ENCODE measurements around the gene RNASE3.
"Not testable (repeated sequence)": the region's sequence is repeated elsewhere in the genome, so short reads cannot be mapped to it uniquely, and the experiment has no call there.

Gene RNASE3

DNA sequence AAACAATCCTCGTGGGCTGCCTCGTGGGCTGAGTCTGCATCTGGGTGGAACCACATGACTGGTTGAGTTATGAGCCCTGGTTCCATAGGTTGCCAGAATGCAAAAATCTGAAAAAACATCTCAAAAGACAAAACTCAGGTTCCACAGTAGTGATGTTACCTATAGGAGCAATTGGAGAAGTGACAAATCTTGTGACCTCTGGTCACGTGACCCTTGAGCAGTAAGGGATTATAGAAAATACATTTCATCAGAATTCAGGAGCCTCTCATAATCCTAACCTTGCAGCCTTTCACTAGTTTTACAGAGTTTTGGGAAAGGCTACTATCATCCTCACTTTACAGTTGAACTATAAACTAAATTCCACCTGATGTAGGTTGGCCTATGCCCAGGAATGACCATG lies 12.5 kb upstream of the RNASE3 start:
- H3K14ac ChIP-seq (ENCODE audit: low read length) = no peak overlapping the region
- H3K9me3 ChIP-seq (ENCODE audit: insufficient read depth, low read depth, low read length) = peaks cover 2% of the 10 kb centered on the region
- H3K36me3 ChIP-seq (ENCODE audit: control insufficient read depth in 1 of 2, insufficient read depth in 2 of 2, low read length in 2 of 2) = no peaks in the 10 kb centered on the region
- no peak overlapping the region for H3K4me2 ChIP-seq (ENCODE audit: low read length)
- no peak overlapping the region for H4K8ac ChIP-seq (ENCODE audit: low read depth, low read length)
- H3K4ac ChIP-seq (ENCODE audit: low read depth, low read length) = no peak overlapping the region
- H2BK12ac ChIP-seq (ENCODE audit: low read length) = no peak overlapping the region
- H3K4me3 ChIP-seq (ENCODE audit: low read depth, low read length) = no peak overlapping the region
- H4K91ac ChIP-seq (ENCODE audit: low read depth, low read length) = no peak overlapping the region
- H3K27me3 ChIP-seq (ENCODE audit: insufficient read depth, low read length) = no peaks in the 10 kb centered on the region
- no peaks in the 10 kb centered on the region for H3K4me1 ChIP-seq (ENCODE audit: control insufficient read depth in 1 of 2, insufficient read depth in 2 of 2, low read length in 2 of 2)
- no peak overlapping the region for H3K23ac ChIP-seq (ENCODE audit: low read length)
- no peaks in the 10 kb centered on the region for H3K79me1 ChIP-seq (ENCODE audit: low read length)
- H3K79me2 ChIP-seq (ENCODE audit: control insufficient read depth, insufficient read depth, low read length, poor library complexity) = no peaks in the 10 kb centered on the region
- H2AFZ ChIP-seq (ENCODE audit: insufficient read depth, low read length, poor library complexity) = no peak overlapping the region
- no peak overlapping the region for H2AK5ac ChIP-seq (ENCODE audit: low read length)
- H3K27ac ChIP-seq (ENCODE audit: low read depth, low read length) = no peak overlapping the region
- no peak overlapping the region for H2BK5ac ChIP-seq (ENCODE audit: low read depth, low read length, poor library complexity)
- no CpG with 5 or more reads among the region's 3 CpGs for WGBS (ENCODE audit: extremely low coverage, insufficient coverage, insufficient read length)
- no peak overlapping the region for H3K18ac ChIP-seq (ENCODE audit: low read length)
- H2BK120ac ChIP-seq (ENCODE audit: insufficient read depth, low read length, poor library complexity) = no peak overlapping the region
- H4K12ac ChIP-seq (ENCODE audit: low read depth, low read length) = no peak overlapping the region
- no peak overlapping the region for H3K9ac ChIP-seq (ENCODE audit: low read length)
- no peak for DNase-seq

DNA sequence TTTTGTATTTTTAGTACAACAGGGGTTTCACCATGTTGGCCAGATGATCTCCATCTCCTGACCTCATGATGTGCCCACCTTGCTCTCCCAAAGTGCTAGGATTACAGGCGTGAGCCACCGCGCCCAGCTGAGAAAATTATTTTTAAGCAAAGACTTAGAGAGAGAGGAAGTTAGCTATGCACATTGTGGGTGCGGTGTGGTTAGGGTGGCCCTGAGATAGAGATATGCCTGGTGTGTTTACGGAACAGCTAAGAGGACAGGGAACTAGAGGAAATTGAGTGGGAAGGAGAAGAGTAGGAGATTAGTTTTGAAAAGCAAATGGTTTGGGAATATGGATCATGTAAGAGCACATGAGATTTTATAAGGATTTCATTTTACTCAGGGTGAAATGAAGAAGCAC lies 10.0 kb upstream of the RNASE3 start:
- WGBS (ENCODE audit: extremely low coverage, insufficient coverage, insufficient read length) = no CpG with 5 or more reads among the region's 5 CpGs
- H2BK120ac ChIP-seq (ENCODE audit: insufficient read depth, low read length, poor library complexity); H3K79me2 ChIP-seq (ENCODE audit: control insufficient read depth, insufficient read depth, low read length, poor library complexity); H2BK5ac ChIP-seq (ENCODE audit: low read depth, low read length, poor library complexity); H4K8ac ChIP-seq (ENCODE audit: low read depth, low read length); H4K12ac ChIP-seq (ENCODE audit: low read depth, low read length); H3K23ac ChIP-seq (ENCODE audit: low read length); H4K91ac ChIP-seq (ENCODE audit: low read depth, low read length); H3K4me3 ChIP-seq (ENCODE audit: low read depth, low read length); H3K36me3 ChIP-seq (ENCODE audit: control insufficient read depth in 1 of 2, insufficient read depth in 2 of 2, low read length in 2 of 2); H3K4me2 ChIP-seq (ENCODE audit: low read length); H3K79me1 ChIP-seq (ENCODE audit: low read length); H3K4ac ChIP-seq (ENCODE audit: low read depth, low read length); H3K27ac ChIP-seq (ENCODE audit: low read depth, low read length); H2AFZ ChIP-seq (ENCODE audit: insufficient read depth, low read length, poor library complexity); H3K14ac ChIP-seq (ENCODE audit: low read length); H2BK12ac ChIP-seq (ENCODE audit: low read length); H3K9me3 ChIP-seq (ENCODE audit: insufficient read depth, low read depth, low read length); H3K9ac ChIP-seq (ENCODE audit: low read length); H3K4me1 ChIP-seq (ENCODE audit: control insufficient read depth in 1 of 2, insufficient read depth in 2 of 2, low read length in 2 of 2); H3K18ac ChIP-seq (ENCODE audit: low read length); H3K27me3 ChIP-seq (ENCODE audit: insufficient read depth, low read length); DNase-seq; H2AK5ac ChIP-seq (ENCODE audit: low read length): not testable (repeated sequence)

DNA sequence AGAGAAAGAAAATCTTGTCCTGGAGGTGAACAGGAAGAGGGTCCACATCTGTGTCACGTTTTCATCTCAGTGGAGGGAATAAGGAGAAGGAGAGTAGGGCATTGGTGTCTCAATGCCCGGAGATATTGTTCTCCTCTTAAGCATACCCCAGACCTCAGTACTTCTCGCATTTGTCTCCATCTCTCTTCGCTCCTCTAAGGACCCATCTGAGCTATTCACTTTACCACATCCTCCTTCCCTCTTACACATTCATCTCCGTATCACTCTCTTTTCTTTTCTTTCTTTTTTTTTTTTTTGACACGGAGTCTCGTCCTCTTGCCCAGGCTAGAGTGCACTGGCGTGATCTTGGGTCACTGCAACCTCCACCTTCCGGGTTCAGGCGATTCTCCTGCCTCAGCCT lies 8.4 kb upstream of the RNASE3 start:
- H2AK5ac ChIP-seq (ENCODE audit: low read length); H3K14ac ChIP-seq (ENCODE audit: low read length); H3K18ac ChIP-seq (ENCODE audit: low read length); H3K27ac ChIP-seq (ENCODE audit: low read depth, low read length); H2BK12ac ChIP-seq (ENCODE audit: low read length); H3K4me2 ChIP-seq (ENCODE audit: low read length); H3K9ac ChIP-seq (ENCODE audit: low read length); H3K23ac ChIP-seq (ENCODE audit: low read length); H2BK5ac ChIP-seq (ENCODE audit: low read depth, low read length, poor library complexity); H4K8ac ChIP-seq (ENCODE audit: low read depth, low read length); H3K79me2 ChIP-seq (ENCODE audit: control insufficient read depth, insufficient read depth, low read length, poor library complexity); DNase-seq; H3K9me3 ChIP-seq (ENCODE audit: insufficient read depth, low read depth, low read length); H4K91ac ChIP-seq (ENCODE audit: low read depth, low read length); H2AFZ ChIP-seq (ENCODE audit: insufficient read depth, low read length, poor library complexity); H4K12ac ChIP-seq (ENCODE audit: low read depth, low read length); H3K36me3 ChIP-seq (ENCODE audit: control insufficient read depth in 1 of 2, insufficient read depth in 2 of 2, low read length in 2 of 2); H3K4me1 ChIP-seq (ENCODE audit: control insufficient read depth in 1 of 2, insufficient read depth in 2 of 2, low read length in 2 of 2); H2BK120ac ChIP-seq (ENCODE audit: insufficient read depth, low read length, poor library complexity); H3K27me3 ChIP-seq (ENCODE audit: insufficient read depth, low read length); H3K79me1 ChIP-seq (ENCODE audit: low read length); H3K4me3 ChIP-seq (ENCODE audit: low read depth, low read length); H3K4ac ChIP-seq (ENCODE audit: low read depth, low read length): not testable (repeated sequence)
- no CpG with 5 or more reads among the region's 10 CpGs for WGBS (ENCODE audit: extremely low coverage, insufficient coverage, insufficient read length)

DNA sequence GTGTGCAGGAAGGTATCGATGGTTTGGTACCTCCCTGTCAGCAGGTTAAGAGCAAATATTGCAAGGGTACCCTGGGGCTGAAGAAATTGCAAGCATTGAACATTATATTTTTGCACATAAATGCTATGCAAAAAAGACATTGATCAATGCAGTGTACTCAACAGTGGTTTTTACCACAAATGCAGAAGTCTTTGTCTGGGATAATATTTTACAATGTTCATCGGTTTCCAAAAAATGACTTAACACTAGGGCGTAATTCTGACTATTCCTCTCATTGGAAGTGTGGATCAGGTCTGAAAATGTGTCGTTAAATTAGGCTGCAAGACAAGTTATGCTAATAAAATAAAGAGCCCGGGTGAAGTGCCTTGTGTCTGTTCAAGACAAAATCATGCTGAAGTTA lies 2.8 kb upstream of the RNASE3 start:
- H3K27ac ChIP-seq (ENCODE audit: low read depth, low read length); H2AFZ ChIP-seq (ENCODE audit: insufficient read depth, low read length, poor library complexity); H3K4me3 ChIP-seq (ENCODE audit: low read depth, low read length); H3K36me3 ChIP-seq (ENCODE audit: control insufficient read depth in 1 of 2, insufficient read depth in 2 of 2, low read length in 2 of 2); H4K8ac ChIP-seq (ENCODE audit: low read depth, low read length); H3K23ac ChIP-seq (ENCODE audit: low read length); H2BK120ac ChIP-seq (ENCODE audit: insufficient read depth, low read length, poor library complexity); H3K9me3 ChIP-seq (ENCODE audit: insufficient read depth, low read depth, low read length); H3K4ac ChIP-seq (ENCODE audit: low read depth, low read length); H3K14ac ChIP-seq (ENCODE audit: low read length); H3K18ac ChIP-seq (ENCODE audit: low read length); H3K9ac ChIP-seq (ENCODE audit: low read length); DNase-seq; H4K12ac ChIP-seq (ENCODE audit: low read depth, low read length); H3K27me3 ChIP-seq (ENCODE audit: insufficient read depth, low read length); H2AK5ac ChIP-seq (ENCODE audit: low read length); H3K4me1 ChIP-seq (ENCODE audit: control insufficient read depth in 1 of 2, insufficient read depth in 2 of 2, low read length in 2 of 2); H3K79me1 ChIP-seq (ENCODE audit: low read length); H3K4me2 ChIP-seq (ENCODE audit: low read length); H3K79me2 ChIP-seq (ENCODE audit: control insufficient read depth, insufficient read depth, low read length, poor library complexity); H2BK12ac ChIP-seq (ENCODE audit: low read length); H2BK5ac ChIP-seq (ENCODE audit: low read depth, low read length, poor library complexity); H4K91ac ChIP-seq (ENCODE audit: low read depth, low read length): not testable (repeated sequence)
- no CpG with 5 or more reads among the region's 5 CpGs for whole genome bisulfite sequencing (ENCODE audit: extremely low coverage, insufficient coverage, insufficient read length)
